Keratinocyte (primary cell): ENCODE results near the gene CAST. TPM values are rescaled to one million over a fixed set of nuclear protein-coding genes. Genes with fewer than 3 reads are reported as not detected.
A peak's percentile ranks its signal among the peaks of the same experiment; 100 is the strongest.

Source experiments
- DNase-seq: peaks from one replicate; pipeline ENCODE4 v3.0.0-alpha.2; 2011; ENCODE audit warnings: low read depth, missing footprints, low spot score
- FAIRE-seq: peaks from 2 replicates; lab custom pipeline; 2011; peaks lifted over from hg19 to GRCh38; lab: Jason Lieb, UNC
- H2AFZ ChIP-seq: 2 replicates; pipeline ENCODE4 v1.6.0; 2012; ENCODE audit warnings: low read length, control low read depth, inconsistent platforms; ENCODE audit not compliant: control insufficient read depth
- H3K27ac ChIP-seq: 2 replicates; pipeline ENCODE4 v1.5.1; 2011; ENCODE audit warnings: low read length; ENCODE audit not compliant: control insufficient read depth, insufficient read depth
- H3K27me3 ChIP-seq: 3 replicates; pipeline ENCODE4 v1.6.0; 2011; ENCODE audit warnings: low read length; ENCODE audit not compliant: control insufficient read depth, insufficient read depth; ENCODE audit errors: extremely low read depth
- H3K36me3 ChIP-seq, 2 experiments: 2 replicates in 1 of 2; 3 replicates in 1 of 2; pipeline ENCODE4 v1.5.1; 2011; ENCODE audit warnings: low read length in 2 of 2, mild to moderate bottlenecking in 1 of 2; ENCODE audit not compliant: control insufficient read depth in 2 of 2, insufficient read depth in 2 of 2; ENCODE audit errors: extremely low read depth in 1 of 2
- H3K4me1 ChIP-seq: 3 replicates; pipeline ENCODE4 v1.5.1; 2011; ENCODE audit warnings: low read length; ENCODE audit not compliant: control insufficient read depth, insufficient read depth; ENCODE audit errors: extremely low read depth
- H3K4me2 ChIP-seq: 3 replicates; pipeline ENCODE4 v1.6.0; 2011; ENCODE audit warnings: low read depth, low read length; ENCODE audit not compliant: control insufficient read depth, insufficient read depth; ENCODE audit errors: extremely low read depth
- H3K4me3 ChIP-seq, 3 experiments: fragments of 200-600 bp in 1 of 3; sonication (generic) in 1 of 3; 2 replicates in 2 of 3; 3 replicates in 1 of 3; pipeline ENCODE4 v1.5.1; 2011 to 2016; ENCODE audit warnings: low read length in 3 of 3, mild to moderate bottlenecking in 3 of 3, control low read depth in 2 of 3, inconsistent platforms in 1 of 3, low read depth in 1 of 3, mixed read lengths in 1 of 3, mixed run types in 1 of 3, moderate library complexity in 1 of 3; ENCODE audit not compliant: control insufficient read depth in 2 of 3, insufficient read depth in 2 of 3; ENCODE audit errors: extremely low read depth in 1 of 3
- H3K79me2 ChIP-seq: 2 replicates; pipeline ENCODE4 v1.6.0; 2012; ENCODE audit warnings: low read length; ENCODE audit not compliant: control insufficient read depth, insufficient read depth
- H3K9ac ChIP-seq: 3 replicates; pipeline ENCODE4 v1.6.0; 2011; ENCODE audit warnings: low read length; ENCODE audit not compliant: control insufficient read depth, insufficient read depth; ENCODE audit errors: extremely low read depth
- H3K9me1 ChIP-seq: 3 replicates; pipeline ENCODE4 v1.6.0; 2011; ENCODE audit warnings: low read length; ENCODE audit not compliant: control insufficient read depth, insufficient read depth; ENCODE audit errors: extremely low read depth
- H3K9me3 ChIP-seq: 2 replicates; pipeline ENCODE4 v1.5.1; 2012; ENCODE audit warnings: low read depth, low read length; ENCODE audit not compliant: control insufficient read depth
- H4K20me1 ChIP-seq: 3 replicates; pipeline ENCODE4 v1.6.0; 2011; ENCODE audit warnings: low read length; ENCODE audit not compliant: control insufficient read depth, insufficient read depth; ENCODE audit errors: extremely low read depth
- CTCF ChIP-seq, 3 experiments: IDR thresholded peaks in 1 of 3; conservative IDR thresholded peaks in 1 of 3; optimal IDR thresholded peaks in 1 of 3; 2 replicates in 2 of 3; 3 replicates in 1 of 3; pipeline versions ENCODE3 to v1.5.1; 2011; ENCODE audit warnings: low read length in 3 of 3, mild to moderate bottlenecking in 3 of 3, moderate library complexity in 2 of 3, control low read depth in 1 of 3, inconsistent platforms in 1 of 3; ENCODE audit not compliant: insufficient read depth in 2 of 3; ENCODE audit errors: extremely low read depth in 1 of 3
- EZH2 ChIP-seq: IDR thresholded peaks from one replicate; pipeline ENCODE4 v1.6.1; 2012; ENCODE audit warnings: inconsistent platforms, mild to moderate bottlenecking, low read length, moderate library complexity
- dilution Hi-C: fragments of 300-500 bp; cut with MboI; formaldehyde crosslinking; loops from one replicate; pipeline ENCODE4 v1.7.0; 2020; ENCODE audit warnings: low sequenced_read_pairs; ENCODE audit not compliant: extremely low pct_ligation_motif_present
- polyA plus RNA-seq, 5 experiments: library from polyadenylated mRNA; depleted of rRNA in 3 of 5; stranded (reverse) in 3 of 5; stranded (forward) in 1 of 5; unstranded in 1 of 5; fragments of >200 nt; gene quantifications; 1 replicate in 1 of 5; 2 replicates in 3 of 5; 3 replicates in 1 of 5; pipeline versions ENCODE4 v1.2.1 to v1.2.3, GENCODE V29; 2011 to 2012; ENCODE audit warnings: missing spikeins in 2 of 5, low read depth in 1 of 5, low replicate concordance in 1 of 5

The CAST gene
- polyA plus RNA-seq, 1 donor (not counting 4 experiments of a cell fraction or from before 2014, with no cell fraction given): 238 TPM

DNA sequence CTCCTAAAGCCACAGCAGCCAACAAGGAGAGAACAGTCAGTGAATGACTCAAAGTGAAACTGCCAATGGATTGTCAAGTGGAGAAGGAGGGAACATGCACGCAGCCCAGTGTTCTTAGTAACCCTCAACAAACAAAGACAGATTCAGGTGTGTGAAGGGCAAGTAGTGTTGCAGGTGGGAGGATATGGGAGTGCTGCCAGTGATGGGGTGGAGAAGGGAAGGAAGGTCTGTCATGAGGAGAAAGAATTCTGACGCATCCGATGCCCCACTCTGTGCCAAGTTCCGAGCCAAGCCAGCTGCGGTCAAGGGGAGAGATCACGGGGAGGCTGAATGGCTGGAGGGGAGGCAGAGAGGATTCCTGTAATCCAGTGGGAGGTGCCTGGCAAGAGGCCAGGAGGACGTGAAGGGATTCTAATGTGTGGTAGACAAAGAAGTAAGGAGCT, 56.5 kb downstream of the CAST start:
- DNase-seq: peak; percentile 98
- Histone ChIP-seq H3K4me3 (no peak overlapping the region), H4K20me1 (no peaks in the 10 kb centered on the region), H2AFZ (no peak overlapping the region), H3K4me1 (peaks cover 39% of the 10 kb centered on the region), H3K27me3 (no peaks in the 10 kb centered on the region), H3K4me2 (peak overlapping the region; percentile 55), H3K27ac (peak overlapping the region; percentile 91), H3K79me2 (peaks cover 81% of the 10 kb centered on the region), H3K9ac (peak overlapping the region; percentile 62), H3K9me3 (no peaks in the 10 kb centered on the region), H3K36me3 (peaks cover 2 to 9% of the 10 kb centered on the region in 2 experiments), H3K9me1 (peaks cover 3% of the 10 kb centered on the region)
- TF ChIP-seq EZH2 (no peak), CTCF (optimal IDR thresholded peaks at IDR 0.05 in 1 of 3, IDR thresholded peaks at IDR 0.05 in 1 of 3, conservative IDR thresholded peaks at IDR 0.05 in 1 of 3; ENCODE audit: extremely low read depth in 1 of 3, insufficient read depth in 2 of 3, low read length in 3 of 3) (no peak)
- peak; percentile 96 for FAIRE-seq
- dilution Hi-C loops: no loop called here

DNA sequence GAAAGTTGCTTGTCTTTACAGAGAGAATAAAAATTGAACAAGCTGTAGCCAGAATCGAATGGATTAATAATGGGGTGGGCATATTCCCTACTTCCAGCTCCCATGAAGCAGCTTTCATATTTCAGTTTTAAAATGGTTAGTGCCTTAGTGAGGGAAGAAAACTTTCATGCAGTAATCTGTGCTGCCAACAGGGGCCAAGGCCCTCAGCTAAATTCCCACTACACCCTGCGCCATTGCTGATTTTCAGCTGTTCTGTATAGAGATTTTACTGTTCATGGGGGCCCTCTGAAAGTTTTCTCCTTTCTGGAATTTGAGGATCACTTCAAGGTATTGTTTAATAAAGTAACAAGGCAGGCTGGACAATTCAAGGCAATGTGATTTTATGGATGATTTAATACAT, 58.2 kb downstream of the CAST start:
- no peak for DNase-seq
- FAIRE-seq: no peak
- Histone ChIP-seq H3K4me3 (no peak overlapping the region), H3K9me1 (peaks cover 3% of the 10 kb centered on the region), H3K4me2 (no peak overlapping the region), H3K4me1 (peaks cover 29% of the 10 kb centered on the region), H2AFZ (no peak overlapping the region), H3K36me3 (peaks cover 7 to 14% of the 10 kb centered on the region in 2 experiments), H3K27me3 (no peaks in the 10 kb centered on the region), H3K9me3 (no peaks in the 10 kb centered on the region), H4K20me1 (no peaks in the 10 kb centered on the region), H3K9ac (no peak overlapping the region), H3K27ac (no peak overlapping the region), H3K79me2 (peaks cover 75% of the 10 kb centered on the region)
- dilution Hi-C loops: no loop called here
- TF ChIP-seq CTCF (optimal IDR thresholded peaks at IDR 0.05 in 1 of 3, IDR thresholded peaks at IDR 0.05 in 1 of 3, conservative IDR thresholded peaks at IDR 0.05 in 1 of 3; ENCODE audit: extremely low read depth in 1 of 3, insufficient read depth in 2 of 3, low read length in 3 of 3): peak in 2 of 3 experiments; percentile 20 to 21
- TF ChIP-seq EZH2: no peak
